T-helper 1 cell treated with Interleukin-12 subunit alpha and Interleukin-12 subunit beta and Interleukin-4 antibody, amounts not matched to agents 30 ng/mL and 1 ng/mL, for 36 hours (primary cell): ENCODE data around the gene SETD1B. TPM values are rescaled to one million over a fixed set of nuclear protein-coding genes. Genes with fewer than 3 reads are reported as not detected.

Experiments used
- intact Hi-C: fragments of 100-400 bp; cut with micrococcal nuclease; formaldehyde crosslinking; loops from one replicate; pipeline ENCODE4 v1.15.1; 2024
- total RNA-seq: library from RNA; stranded (reverse); gene quantifications from 2 replicates; pipeline ENCODE4 v1.2.3, GENCODE V29; 2022

The SETD1B gene
- total RNA-seq, 1 donor from 2014 or later, result 38.1 TPM

DNA sequence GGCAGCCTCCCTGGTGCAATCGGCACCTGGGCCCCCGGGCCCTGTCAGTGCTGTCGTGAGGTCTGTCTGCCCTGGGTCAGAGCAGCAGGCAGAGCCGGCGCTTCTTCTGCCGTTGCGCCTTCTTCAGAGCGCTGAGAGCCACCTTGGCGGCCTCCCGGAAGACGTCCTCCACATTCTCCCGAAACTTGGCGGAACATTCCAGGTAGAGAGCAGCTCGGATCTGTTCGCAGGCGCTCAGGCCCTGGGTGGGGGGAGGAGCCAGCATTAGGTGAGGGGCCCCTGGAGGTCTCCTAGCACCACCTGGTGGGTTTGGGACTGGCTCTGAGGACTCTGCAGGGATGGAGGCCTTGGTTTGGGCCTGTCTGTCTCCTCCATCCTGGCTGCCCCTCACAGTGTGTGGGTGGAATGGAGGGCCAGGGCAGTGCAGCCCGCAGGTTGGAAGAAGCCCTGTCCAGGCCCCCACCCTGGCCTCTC, 24.4 kb upstream of the SETD1B start:
- intact Hi-C loops, result no loop called here

DNA sequence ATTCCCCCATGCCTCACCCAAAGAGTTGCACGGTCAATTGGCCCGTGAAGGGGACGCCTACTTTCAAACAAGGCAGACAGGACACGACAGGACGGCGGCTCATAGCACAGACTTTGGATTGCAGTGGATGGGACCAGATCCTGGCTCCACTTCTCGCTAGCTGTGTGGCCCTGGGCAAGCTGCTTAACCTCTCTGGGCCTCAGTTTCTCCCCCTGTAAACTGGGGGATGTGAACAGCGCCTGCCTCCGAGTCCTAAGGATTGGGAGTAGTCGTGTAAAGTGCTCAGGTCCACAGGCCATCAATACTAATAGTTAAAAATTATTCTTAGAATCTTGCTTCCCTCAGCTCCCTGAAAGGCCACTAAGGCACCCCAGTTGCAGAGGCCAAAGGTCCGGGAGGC, 23.4 kb upstream of the SETD1B start:
- intact Hi-C loops, result no loop called here

DNA sequence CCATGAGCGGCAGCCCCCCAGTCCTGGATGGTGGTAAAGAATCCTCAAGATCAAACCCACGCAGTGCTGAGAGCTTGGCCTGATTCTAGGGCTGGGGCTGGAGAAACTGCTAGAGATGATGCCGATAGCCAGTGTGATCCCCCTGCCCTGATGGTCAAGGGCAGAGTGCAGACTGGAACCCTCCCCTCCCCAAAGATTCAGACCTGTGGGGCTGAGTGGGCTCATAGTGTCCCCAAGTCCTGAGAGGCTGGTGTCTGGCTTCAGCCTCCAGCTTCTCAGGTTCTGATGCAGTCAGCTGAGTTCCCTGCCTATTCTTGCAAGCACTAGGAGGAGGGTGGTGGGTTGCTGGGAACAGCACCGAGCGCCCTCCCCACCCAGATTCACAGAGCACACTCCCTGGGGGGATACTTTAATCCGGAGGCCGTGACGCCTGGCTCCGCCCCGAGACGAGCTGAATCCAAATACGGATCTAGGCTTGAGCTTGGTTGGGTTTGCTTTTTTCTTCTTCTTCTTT, 22.3 kb upstream of the SETD1B start:
- intact Hi-C loops, result no loop called here

DNA sequence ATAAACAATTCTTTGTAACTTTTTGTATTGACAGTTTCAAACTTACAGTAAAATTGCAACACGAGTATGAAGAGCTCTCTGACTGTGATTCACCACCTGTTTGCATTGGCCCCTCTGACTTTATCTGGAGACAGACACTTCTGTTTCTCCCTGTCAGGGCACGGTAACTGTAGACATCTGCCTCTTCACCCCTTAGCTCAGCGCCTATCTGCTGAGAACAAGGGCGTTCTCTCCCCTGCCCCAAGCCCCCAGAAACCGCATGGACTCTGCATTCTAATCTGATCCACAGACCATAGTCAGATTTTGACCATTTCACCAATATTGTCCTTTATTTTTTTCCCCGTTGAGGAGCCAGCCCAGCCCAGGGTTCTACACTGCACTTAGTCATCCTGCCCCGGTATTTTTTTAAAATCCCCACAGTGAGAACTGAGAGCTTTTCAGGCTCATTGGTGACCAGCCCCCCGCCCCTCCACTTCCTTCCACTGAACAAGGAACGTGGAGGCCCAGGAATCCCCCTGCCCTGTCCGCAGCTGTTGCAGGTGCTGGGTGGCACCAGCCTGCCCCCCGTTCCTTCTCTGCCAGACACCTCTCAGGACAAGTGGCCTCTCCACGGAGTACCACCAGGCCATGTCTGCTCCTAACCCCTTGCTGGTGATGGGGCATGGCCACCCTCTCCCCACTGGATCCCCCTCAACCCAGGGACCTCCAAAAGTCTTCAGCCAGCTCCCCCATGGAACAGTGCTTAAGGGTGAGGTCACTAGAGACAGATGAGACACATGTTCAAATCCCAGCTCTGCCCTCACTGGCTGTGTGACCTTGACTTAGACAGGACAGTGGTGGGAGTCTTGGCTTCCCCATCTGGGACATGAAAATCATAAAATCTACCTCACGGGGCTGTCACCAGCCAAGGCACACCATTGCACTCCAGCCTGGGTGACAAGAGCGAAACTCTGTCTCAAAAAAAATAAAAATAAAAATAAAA, 21.5 kb upstream of the SETD1B start:
- intact Hi-C loops, result loop anchor here (1.0 kb wide), 1 partner anchor 10 kb away; no protein-coding TSS in a partner anchor

DNA sequence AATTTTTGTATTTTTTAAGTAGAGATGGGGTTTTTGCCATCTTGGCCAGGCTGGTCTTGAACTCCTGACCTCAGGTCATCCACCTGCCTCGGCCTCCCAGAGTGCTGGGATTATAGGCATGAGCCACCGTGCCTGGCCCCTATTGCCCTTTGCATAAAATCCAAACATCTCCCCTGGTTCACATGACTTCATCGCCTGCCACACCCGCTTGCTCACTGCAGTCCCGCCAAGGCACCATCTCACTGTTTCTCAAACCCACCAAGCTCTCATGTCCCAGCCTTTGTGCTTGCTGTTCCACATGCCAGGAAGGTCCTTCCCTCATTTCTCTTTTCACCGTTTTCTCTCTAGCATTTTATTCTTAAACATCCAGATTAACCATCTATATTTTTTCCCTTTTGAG, 20.0 kb upstream of the SETD1B start:
- intact Hi-C loops, result loop anchor here (1.0 kb wide), 1 partner anchor 7 kb away; no protein-coding TSS in a partner anchor

DNA sequence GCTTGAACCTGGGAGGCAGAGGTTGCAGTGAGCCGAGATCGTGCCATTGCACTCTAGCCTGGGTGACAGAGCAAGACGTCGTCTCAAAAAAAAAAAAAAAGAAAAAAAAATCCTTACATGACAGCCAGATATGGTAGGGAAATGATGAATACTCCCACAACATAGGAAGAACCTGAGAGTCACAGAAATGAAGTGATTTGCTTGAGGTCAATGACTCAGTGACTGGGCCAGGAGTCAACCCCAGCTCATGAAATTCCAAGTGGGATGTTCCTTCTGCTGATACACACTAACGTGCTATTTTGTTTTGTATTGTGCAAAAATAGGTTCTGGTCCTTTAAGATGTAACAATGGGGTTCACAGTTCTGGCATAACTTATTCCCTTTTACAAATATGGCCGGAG, 19.3 kb upstream of the SETD1B start:
- intact Hi-C loops, result loop anchor here (1.0 kb wide), 1 partner anchor 8 kb away; no protein-coding TSS in a partner anchor

DNA sequence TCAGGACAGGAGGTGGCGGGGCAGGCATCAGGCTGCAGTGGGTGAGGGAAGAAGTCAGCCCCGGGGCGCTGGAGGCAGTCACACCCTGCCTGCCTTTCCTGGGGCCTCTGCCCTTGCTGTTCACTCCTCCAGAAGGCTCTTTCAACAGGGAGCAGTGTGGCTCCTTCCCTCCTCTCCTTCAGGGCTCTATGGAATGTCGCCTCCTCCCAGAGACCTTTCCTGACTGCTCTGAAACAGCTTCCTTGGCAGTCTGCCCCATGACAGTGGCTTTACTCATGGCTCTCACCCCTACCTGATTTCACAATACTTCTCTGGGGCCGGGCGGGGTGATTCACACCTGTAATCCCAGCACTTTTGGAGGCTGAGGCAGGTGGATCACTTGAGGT, 17.4 kb upstream of the SETD1B start:
- intact Hi-C loops, result no loop called here

DNA sequence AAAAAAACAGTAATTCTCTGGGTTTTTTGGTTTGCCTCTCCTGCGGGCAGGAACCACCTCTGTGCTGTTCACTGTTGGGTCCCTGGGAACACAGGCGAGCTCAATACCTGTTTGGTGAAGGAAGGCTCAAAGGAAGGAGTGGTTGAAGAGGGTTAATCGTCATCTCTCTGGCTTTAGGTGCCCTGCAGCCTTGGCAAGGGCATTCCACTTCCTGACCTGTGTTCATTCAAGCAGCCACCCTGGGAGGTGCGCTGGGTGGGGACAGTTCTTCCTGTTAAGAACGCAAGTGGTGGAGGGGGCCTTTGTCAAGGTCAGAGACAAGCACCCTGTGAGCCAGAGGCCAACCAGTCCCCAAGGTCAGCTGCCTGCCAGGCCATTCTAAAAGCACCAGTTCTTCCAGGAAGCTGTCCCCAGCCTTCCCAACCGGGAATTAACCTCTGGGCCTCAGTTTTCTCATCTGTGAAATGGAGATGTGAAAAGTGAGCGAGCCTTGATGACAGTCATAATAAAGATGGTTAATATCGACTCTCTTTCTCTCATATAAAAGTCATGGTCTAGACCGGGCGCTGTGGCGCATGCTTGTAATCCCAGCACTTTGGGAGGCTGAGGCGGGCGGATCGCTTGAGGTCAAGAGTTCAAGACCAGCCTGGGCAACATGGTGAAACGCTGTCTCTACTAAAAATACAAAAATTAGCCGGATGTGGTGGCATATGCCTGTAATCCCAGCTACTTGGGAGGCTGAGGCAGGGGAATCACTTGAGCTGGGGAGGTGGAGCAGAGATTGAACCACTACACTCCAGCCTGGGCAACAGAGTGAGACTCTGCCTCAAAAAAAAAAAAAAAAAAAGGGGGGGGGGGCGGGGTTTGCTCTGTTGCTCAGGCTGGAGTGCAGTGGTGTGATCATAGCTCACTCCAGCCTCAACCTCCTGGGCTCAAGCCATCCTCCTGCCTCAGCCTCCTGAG, 16.5 kb upstream of the SETD1B start:
- intact Hi-C loops, result loop anchor here (2.0 kb wide), 1 partner anchor 387 kb away; the partner anchor contains the start of gene RNF34

DNA sequence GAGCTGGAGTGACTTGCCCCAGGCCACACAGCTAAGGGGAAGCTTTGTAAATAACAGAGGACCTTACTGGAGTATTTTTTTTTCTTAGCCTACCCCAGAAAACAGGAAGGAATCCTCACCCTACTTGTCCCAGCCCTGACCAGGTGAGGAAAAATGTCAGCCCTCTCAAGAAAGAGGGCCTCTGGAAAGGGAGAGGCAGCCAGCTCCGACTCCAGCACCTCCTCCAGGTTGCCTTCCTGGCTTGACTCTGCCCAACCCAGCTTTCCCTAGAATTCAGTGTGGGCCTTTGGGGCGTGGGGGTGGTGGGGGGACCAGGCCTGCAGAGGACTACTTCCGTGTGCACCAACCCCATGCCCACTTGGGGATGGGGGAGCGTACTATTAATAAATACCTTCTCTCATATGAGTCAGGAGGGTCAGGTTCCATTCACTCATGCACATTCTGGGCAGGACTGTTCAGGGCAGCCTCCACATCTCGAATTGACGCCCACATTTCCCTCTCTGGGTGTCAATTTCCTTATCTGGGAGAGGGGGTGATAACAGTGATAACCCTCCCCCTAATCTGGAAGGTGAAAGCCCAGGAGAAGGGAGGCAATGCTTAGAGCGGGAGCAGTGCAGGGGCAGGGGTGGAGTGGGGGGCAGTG, 15.5 kb upstream of the SETD1B start:
- intact Hi-C loops, result loop anchor here (2.0 kb wide), 1 partner anchor 387 kb away; the partner anchor contains the start of gene RNF34

DNA sequence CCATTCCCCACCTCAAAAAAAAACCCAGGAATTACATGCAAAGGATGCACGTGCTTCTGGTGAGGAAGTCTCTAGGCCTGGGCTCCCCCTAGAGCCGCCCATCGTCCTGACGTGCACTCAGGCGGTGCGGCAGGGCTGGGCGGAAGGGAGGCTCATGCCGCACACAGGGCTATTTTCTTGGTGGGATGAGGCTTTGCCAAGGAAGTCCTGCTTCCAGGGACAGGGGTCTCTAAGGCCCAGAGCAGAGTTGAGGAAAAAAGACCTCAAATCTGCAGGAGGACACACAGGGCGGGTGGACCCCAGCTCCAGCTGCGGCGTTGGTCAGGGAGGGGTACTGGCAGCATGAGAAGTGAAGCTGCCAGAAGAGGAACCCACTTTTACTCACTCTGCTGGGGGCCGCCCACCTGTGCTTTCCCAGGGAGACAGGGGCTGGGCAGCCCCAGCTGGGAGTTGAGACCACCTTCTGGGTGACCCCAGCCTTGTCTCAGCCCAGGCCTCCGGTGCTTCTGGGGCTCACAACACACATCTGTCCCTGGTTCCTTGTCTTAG, 14.5 kb upstream of the SETD1B start:
- intact Hi-C loops, result loop anchor here (2.0 kb wide), 1 partner anchor 389 kb away; the partner anchor contains the start of gene RNF34

DNA sequence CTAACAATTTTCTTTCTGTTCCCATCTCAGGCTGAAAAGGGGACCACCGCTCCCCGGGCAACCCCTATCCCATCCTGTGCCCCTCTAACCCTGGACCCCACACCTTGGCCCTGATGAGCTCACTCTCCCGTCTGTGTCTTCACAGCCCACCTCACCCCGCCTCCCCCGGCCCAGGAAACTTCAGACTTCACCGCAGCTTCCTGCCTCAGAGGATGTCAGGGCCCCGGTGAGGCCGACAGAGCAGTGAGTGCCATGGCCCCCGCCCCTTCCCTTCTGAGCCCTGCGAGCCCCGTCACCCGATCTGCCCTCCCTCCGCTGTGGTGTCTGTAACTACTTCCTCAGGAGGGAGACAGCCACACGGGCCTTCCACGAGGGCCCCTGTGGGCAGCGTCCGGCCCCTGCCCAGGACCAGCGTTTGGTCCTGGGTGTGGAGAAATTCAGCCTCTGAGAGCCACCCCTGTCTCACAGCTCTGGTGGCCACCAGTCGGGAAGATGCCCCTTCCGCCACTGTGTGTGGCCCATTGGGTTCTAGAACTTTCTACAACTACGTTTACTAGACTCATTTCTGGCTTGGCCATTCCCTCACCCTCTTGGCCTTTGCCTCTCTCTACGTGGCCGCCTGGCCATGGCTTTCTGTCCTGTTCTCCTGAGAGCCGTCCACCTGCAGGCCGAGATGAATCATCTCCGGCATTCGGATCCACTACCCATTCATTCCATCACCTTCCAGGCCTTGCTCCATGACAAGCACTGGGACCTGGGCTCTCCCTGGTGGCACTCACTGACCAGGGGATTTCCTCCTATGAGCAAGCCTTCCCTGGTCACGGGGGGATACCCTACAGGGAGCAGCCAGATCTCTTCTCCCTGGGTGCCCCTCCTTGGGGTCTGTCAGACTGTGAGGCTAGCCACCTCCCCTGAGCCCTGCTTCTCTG, 13.7 kb upstream of the SETD1B start:
- intact Hi-C loops, result loop anchor here (1.0 to 5.0 kb wide), 6 partner anchors 12 to 438 kb away; partner anchors contain the start of genes ANAPC5, RNF34 and TMEM120B

DNA sequence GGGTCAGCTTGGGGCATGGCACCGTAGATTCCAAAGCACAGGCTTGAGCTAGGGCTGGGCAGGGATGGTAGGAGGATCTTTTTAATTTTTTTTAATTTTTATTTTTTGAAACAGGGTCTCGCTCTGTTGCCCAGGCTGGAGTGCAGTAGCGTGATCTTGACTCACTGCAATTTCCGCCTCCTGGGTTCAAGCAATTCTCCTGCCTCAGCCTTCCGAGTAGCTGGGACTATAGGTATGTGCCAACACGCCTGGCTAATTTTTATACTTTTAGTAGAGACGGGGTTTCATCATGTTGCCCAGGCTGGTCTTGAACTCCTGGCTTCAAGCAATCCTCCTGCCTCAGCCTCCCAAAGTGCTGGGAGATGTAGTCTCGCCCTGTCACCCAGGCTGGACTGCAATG, 13.0 kb upstream of the SETD1B start:
- intact Hi-C loops, result loop anchor here (1.0 to 5.0 kb wide), 5 partner anchors 12 to 438 kb away; partner anchors contain the start of genes ANAPC5 and TMEM120B

DNA sequence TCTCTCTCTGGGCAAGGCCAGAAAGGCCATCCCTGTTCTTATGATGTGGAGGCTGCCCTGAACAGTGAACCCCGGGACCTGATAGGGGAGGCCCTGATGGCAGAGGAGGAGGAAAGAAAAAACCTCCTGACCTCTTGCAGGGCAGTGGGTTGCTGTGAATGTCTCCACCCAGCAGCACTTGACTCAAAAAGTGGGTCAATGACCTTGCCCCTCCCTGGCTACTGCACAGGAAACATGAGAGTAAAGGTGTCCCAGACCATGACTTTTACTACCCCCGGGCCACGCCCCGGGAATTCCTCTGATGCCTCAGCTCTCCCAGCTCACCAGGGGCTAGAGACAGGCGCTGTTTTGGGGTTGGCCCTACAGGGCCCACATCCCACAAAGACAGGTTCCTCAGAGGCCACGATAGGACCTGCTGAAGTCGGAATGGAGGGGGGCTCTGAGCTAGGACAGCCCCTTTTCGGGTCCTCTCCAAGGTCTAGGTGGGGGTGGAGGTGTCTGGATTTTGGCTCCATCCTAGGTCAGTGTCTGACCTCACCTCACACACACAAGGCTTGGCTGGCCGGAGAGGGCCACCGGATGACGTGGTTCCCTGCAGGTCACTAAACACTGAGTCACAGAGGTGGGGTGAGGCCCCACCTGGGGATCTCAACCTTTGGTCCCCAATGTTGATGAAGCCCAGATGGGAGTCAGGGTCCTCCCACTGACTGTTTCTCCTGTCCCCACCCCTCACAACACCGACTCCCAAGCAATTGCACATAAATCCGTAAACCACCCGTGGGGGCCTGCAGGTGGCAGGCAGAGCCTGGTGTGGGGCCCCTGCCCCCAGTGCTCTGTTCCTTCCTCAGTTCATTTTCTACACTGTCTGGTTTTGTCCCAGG, 11.9 kb upstream of the SETD1B start:
- intact Hi-C loops, result loop anchor here (1.0 to 5.0 kb wide), 3 partner anchors 10 to 440 kb away; partner anchors contain the start of gene ANAPC5

DNA sequence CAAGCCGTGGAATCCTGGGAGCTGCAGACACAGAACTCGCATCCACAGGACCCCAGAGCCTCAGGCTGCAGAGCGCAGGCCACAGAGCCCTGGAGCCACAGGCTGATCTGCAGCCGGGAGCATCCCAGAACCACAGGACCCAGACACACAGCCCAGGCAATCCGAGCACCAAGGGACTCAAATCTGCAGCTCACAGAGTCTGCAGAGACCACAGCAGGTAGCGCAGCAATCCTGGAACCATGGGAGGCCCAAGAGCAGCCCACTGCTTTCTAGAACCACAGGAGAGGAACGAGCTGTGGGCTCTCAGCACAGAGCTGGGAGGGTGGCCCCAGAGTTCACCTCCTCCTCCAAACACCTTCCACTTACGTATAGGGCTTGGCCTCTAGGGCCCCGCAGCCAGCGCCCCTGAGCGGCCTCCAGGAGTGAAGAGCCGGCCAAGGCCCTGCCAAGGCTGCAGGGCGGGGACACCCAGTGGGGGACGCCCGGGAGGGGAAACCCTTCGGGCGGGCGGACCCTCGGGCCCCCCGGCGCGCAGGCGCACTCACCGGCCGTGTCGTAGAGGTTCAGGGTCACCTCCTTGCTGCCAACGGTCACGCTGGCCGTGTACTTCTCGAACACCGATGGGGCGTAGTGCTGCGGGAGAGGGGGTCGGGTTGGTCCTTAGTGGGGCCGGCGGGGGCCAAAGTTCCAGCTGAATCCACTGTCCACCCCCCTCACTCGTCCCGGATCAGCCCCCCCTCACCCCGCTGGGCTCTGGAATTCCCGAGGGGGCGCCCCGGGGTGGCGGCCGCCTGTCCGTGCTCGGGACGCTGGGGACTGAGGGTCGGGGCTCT, 11.0 kb upstream of the SETD1B start:
- intact Hi-C loops, result loop anchor here (1.0 to 5.0 kb wide), 3 partner anchors 11 to 441 kb away; partner anchors contain the start of gene ANAPC5

DNA sequence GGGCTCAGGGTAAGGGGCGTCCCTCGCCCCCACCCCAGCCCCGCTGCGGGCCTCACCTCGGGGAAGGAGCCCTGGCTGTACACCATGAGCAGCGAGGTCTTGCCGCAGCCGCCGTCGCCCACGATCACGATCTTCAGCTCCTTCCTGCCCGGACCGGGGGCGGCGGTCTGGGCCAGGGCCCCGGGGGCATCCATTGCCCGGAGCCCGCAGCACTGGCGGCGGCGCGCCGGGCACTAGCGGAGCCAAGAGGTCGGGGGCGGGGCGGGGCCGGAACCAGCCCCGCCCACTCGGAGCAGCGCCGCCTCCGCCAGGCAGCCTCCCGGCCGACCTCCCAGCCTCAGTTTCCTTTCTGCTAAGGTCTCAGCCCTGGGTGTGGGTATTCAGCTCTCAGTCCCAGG, 10.4 kb upstream of the SETD1B start, which contains the start of gene RHOF:
TSS of gene RHOF (minus strand) at position 249 of the 398 bp plus-strand sequence. CDS start at position 194, 55 bp downstream.
- intact Hi-C loops, result loop anchor here (2.0 to 5.0 kb wide), 2 partner anchors 203 to 441 kb away; partner anchors contain the start of gene ANAPC5

DNA sequence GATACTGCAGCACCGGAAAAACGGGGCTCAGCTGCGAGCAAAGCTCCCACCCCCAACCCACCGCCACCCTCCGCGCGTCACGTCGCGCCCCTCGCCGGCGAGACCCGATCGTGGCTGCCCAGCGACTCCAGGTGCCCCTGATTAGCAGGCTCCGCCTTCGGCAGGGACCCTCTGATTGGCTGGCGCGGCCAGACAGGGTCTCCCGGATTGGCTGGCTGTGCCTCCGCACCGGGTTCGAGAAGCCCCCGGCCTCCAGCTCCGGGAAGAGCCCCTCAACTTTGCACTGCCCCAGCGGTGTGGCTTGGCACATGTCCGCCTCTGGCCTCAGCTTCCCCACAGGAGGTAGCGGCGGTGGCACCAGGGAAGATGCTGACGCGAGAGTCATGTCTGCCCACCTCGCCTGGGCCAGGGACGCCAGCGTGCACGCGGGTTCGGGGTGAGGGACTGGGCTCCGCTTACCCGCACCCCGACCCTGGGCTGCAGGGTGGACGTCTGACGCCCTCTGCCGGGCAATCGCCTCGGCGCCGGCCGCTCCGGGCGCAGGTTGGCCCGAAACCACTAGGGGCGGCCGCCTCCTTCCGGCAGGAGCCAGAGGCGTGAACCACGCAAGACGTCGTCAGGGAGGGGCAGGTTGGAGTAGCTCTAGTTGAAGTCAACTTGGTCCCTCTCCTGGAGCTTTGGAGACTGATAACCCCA, 9.8 kb upstream of the SETD1B start:
- intact Hi-C loops, result loop anchor here (1.0 to 5.0 kb wide), 11 partner anchors 8 to 442 kb away; partner anchors contain the start of genes ANAPC5, DIABLO, MLXIP and PSMD9
